NCI-H146 treated with DMSO at 0.1 percent for 48 hours (cell line): ENCODE measurements around the gene GRK5.

Source experiments
- DNase-seq: peaks from one replicate; lab custom pipeline; 2025; ENCODE audit not compliant: unreplicated experiment; lab: John Stamatoyannopoulos, UW

GRK5 gene

GRCh38 chr10:119197921-119198320, 9.4 kb upstream of the GRK5 start:
- DNase-seq = no peak

DNA sequence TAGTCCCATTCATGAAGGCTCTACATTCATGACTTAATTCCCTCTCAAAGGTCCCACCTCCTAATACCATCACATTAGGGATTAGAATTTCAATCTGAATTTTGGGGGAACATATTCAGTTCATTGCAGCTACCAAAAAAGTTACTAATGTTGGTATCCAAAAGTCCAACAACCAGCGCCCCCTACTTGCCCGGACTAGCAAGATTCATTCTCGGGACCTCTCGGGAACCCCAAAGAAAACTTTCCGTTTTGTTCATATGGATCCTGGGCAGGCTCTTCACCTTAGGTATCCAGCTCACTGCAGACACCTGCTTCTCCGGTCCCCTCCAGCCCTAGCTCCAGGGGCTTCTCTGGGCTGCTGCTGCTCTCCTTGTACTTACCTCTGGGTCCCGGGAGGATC, 8.9 kb upstream of the GRK5 start:
- DNase-seq = no peak

DNA sequence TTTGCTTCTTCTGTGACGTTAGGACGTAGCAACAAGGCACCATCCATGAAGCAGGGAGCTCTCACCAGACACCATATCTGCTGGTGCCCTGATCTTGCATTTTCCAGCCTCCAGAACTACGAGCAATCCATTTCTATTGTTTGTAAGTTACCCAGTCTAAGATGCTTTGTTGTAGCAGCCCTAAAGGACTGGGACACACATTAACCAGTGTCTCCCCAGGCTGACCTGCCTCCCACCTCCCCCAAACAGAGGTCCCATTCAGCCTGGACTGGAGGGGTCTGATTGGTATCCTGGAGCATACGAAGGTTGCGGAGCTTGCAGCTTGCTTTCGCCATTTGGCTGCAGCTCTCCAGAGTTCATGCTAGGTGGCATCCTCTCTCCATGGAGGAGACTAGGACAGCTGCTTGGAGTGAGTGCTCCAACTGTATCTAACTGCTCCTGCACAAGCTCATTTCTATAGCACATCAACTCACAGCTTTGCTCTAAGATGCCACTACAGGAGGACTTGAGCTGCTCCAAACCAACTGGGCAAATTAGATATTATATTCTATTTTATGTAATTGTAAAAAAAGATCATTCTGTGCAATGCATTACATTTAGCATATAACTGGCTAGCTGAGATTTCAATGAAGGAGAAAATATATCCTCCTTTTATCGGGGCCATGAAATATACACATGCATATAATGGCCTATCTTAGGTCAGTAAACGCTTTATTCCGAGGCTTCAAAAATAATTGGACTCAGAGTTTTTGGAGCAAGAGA, 8.0 kb upstream of the GRK5 start:
- peak; percentile 45 for DNase-seq

- no peak for DNase-seq
Measured at GRCh38 chr10:119201233-119201632, 6.1 kb upstream of the GRK5 start.

- peak; percentile 61 for DNase-seq
Measured at GRCh38 chr10:119203006-119203405, 4.4 kb upstream of the GRK5 start.

DNA sequence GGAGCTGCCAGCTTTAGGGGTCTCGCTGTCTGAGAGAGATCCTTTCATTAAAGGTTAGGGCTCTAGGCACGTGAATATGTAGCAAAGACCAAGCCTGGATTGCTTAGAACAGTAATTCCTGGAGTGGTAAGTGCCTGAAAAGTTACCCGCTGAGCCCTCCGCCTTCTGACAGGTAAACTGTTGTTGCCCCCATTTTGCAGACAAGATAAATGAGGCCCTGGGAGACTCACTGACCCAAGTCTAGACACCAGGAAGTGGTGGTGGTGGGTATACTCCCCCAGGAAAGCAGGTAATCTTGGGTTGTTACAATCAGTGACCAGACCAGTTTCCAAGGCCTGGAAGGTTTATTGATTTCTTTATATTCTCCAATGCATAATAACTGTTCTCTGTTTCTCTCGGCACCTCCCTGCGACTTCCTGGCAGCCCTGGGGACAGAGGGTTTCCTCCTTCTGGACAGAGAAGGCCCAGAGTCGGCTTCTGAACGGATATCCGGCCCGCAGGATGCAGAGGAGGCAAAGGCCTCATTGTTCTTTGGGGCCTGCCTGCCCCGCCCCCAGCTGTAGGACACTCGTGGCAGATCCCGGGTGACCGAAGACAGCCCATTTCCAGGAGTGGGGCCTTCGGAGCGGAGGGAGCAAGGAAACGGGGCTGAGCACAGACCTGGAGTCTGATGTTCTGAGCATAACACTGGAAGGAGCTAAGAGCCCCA, 1.3 kb upstream of the GRK5 start:
- DNase-seq = no peak

DNA sequence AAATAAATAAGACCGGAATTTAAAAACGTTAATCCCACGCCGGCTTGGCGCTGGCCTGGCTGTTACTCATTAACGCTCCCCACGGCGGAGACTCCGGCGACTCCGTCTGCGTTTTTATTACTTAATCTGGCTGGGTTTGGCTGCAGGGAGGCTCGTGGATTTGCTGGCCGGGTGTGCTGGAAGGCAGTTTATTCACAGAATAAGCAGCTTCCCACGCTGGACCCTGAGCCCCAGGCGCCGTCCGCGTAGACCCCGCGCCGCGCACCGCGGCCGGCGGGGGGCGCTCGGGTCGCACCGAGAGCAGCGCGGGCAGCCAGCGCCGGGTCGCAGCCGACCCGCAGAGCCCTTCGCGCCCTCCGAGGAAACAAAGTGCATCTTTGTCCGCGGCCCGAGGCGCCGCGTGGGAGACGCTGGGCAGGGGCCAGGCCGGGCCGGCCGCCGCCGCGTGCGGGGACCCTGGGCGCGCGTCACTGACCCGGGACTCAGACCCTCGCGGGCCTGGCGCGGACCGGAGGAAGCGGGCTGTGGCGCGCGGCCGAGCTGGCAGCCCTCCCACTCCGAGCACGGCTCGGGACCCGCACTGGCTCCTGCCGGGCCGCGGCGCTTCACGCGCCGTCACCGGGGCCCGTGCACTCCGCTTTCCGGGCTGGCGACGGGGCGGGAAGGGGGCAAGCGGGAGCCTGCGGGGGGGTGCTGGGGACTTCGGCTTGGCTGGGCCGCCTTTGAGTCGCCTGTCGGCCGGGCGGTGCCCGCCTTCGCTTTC, 587 bp upstream of the GRK5 start:
- no peak for DNase-seq

- DNase-seq = peak; percentile 79
Measured at GRCh38 chr10:119207713-119208552, 562 bp downstream of the GRK5 start.

DNA sequence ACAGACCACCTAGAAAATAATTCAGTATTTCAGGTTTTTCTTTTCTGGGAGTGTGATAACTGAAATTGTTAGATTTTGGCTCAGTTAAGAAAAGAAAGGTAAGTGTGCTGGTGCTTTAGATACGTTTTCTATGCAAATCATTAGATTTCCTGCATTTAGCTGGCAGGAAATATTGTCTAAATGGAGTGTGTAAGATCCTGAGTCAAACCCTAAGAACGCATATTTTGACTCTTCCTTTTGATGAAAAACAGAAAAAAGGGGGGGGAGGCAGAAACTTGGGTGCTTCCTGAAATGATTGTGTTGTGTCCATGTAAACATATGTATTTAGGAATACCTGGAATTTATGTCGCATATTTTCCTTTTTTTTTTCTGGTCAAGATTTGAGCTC, 1.2 kb downstream of the GRK5 start:
- DNase-seq = no peak

DNA sequence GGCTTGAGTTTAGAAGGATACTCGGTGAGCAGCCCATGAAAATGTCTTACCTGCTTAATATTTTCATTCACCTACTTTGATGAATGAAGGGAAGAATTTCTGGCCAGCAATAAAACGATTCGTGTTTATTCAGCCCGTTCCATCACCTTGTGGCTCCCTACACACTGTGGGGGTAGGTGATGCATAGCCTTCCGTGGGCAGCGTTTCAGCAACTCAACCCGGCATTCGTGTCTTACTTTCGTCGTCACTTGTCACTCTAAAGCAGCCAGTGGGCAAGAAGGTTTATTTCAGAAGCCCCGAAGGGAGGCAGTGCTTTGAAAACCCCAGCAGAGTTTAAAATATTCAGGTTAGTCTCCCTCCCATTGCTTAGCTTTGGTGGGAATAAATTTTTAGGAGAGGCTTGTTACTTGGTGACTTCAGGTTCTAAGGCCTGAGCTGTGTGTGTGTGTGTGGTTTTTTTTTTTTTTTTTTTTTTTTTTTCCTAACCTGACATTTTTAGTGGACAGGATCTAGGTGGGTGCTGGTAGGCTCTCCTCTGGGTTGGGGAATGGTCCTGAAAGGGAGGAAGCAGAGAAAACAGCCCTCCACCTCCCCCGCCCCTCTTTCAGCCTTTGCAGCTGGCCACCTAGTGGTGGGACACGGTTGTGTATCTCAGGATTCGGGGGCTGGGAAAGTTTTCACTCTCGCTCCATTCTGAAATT, 1.8 kb downstream of the GRK5 start:
- peak; percentile 15 for DNase-seq

DNA sequence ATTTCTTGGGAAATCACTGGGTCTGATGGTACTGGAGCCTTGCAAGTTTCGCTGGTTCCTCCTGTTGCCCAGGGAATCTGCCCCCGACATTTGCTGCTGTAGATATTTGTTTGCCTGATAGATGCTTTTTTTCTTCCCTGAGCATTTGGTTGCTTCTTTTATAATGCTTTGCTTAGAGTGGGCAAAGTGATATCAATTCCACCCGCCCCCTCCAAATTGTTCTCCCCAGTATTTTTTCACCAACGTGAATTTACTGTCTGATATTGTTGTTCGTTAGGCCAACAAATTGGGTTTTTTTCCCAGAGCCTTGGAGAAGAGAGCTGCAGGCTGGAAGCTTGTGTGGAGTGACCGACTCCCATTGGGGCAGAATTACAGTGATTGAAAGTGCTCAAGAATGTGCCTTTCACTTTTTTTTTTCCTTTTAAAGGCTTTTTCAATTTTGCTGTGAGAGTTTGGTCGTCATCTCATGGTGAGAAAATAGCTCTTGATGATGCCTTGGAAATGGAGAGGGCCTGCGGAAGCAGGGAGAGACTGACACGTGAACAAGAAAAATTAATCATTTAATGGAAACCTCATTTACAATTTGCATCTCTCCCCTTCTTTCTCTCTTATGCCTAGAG, 2.5 kb downstream of the GRK5 start:
- no peak for DNase-seq

DNA sequence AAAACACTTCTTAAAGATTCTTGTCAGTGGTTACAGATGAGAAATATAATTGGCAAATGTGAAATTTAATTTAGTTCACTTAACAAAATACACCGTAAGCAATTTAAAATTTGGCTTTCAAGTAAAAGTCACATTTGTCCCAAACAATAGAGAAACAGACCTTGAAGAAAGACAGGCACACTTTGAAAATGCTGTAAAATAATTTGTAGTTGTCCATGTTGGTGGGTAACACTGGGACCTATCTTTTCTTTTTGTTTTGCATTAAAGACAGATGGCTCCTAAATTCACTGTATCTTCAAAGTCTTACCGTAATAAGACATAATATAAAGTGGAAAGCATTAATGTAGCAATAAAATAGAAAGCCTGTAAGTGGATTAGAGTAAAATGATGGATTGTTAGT, 3.3 kb downstream of the GRK5 start:
- no peak for DNase-seq

DNA sequence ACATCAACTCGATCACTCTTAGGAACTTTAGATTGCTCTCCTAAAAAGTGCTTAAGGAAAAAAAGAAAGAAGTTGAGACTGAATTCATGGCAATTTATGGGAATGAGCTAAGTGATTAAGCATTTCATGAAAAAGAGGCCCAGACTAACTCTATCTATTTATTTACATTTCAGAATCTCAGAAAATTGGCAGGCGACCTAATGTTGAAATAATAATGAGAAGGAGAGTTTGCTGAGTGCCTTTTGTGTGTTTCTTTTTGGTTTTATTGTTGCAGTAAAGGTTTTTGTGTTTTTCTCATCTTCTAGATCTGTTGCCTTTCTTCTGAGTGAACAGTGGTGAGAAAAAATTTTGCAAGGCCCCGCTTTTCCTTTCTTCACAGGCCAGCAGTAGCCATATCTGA, 3.8 kb downstream of the GRK5 start:
- DNase-seq = no peak

GRCh38 chr10:119211625-119212441, 4.5 kb downstream of the GRK5 start:
- DNase-seq = no peak

DNA sequence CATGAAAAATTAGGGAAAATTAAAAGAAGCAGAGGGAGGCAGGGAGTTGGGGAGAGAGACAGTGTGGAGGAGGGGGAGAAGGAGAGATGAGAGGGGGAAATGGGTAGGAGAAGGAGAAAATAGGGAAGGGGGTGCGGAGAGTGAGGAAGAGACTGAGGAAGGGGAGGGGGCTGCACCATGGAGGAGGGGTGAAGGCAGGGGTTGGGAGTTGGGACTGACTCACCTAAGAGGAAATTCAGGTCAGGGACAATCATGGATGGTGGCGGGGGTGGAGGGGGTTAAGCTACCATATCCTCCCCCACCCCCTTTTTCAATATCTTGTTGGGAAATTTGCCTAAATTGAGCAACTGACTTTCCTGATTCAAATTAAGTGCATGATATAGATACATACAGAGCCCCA, 8.0 kb downstream of the GRK5 start:
- DNase-seq = no peak

DNA sequence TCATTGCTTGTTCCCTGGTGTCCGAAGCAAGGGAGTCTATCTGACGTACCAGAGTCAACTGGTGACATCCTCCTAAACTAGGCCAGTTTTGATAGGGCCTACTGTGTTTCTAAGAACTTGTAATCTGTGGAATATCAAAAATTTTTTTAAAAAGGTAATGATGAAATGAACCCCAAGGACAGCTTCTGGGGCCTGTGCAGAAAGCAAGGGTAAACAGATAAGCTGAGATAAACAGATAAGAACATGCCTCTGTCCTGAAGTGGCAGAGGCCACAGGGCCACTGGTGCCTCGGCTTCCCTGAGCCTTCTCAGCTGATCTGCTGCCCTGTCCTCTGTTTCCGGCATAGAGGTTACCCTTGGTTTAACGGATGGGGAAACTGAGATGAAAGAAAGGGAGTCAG, 8.8 kb downstream of the GRK5 start:
- DNase-seq = no peak

GRCh38 chr10:119217401-119217800, 10.0 kb downstream of the GRK5 start:
- no peak for DNase-seq

GRCh38 chr10:119217991-119218490, 10.7 kb downstream of the GRK5 start:
- no peak for DNase-seq

DNA sequence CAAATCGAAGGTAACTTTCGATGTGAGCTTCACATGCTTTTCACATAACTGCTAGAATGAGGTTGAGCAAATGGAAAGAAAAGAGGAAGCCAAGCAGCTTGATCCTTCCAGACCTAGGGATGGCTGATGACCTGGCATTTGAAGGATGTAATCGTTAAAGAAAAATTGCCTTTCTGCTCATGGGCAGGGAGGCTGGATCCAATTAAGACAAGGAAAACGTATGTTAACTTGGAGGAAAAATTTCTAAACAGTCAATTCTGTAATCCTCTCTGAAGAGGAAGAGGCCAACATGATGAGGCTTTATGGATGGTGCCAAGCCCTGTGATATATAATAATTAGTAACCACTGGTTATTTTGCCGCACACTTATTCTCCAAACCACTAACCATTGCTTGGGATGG, 12.5 kb downstream of the GRK5 start:
- no peak for DNase-seq
